Colonic mucosa (tissue), 4 donors: Measurements from ENCODE around the gene EML4. TPM values are rescaled to one million over a fixed set of nuclear protein-coding genes. Genes with fewer than 3 reads are reported as not detected.
A peak's percentile ranks its signal among the peaks of the same experiment; 100 is the strongest.

Source experiments
- DNase-seq: peaks from one replicate; pipeline ENCODE4 v3.0.0-alpha.2; 2020
- H3K27ac ChIP-seq: fragments of 200-600 bp; one replicate; pipeline ENCODE4 v1.8.0; 2021
- H3K27me3 ChIP-seq: fragments of 200-600 bp; one replicate; pipeline ENCODE4 v1.8.0; 2021
- H3K36me3 ChIP-seq: fragments of 200-600 bp; one replicate; pipeline ENCODE4 v1.8.0; 2021
- H3K4me1 ChIP-seq: fragments of 200-600 bp; one replicate; pipeline ENCODE4 v1.8.0; 2021; ENCODE audit warnings: mild to moderate bottlenecking
- H3K4me3 ChIP-seq: fragments of 200-600 bp; one replicate; pipeline ENCODE4 v1.8.0; 2021
- H3K9ac ChIP-seq, 2 donors: one replicate each; pipeline ENCODE4 v1.7.0; 2013; ENCODE audit warnings: control low read depth in 2 of 2, low read depth in 2 of 2, low read length in 2 of 2
- H3K9me3 ChIP-seq: fragments of 200-600 bp; one replicate; pipeline ENCODE4 v1.8.0; 2021
- intact Hi-C: fragments of 100-400 bp; cut with DNase I; formaldehyde crosslinking; loops from one replicate; pipeline ENCODE4 v1.14.1; 2022
- total RNA-seq, 2 donors: library from RNA; stranded (reverse); fragmentation: NEBNext Ultra II Directional in 1 of 2; extraction: Animal tissue kit (Norgen Biotek cat#: 25700) in 1 of 2; gene quantifications; one replicate each; pipeline ENCODE4 v1.2.1, GENCODE V29; 2021
- TF ChIP-seq, protein P1 (sequence below): fragments of 200-600 bp; IDR thresholded peaks from one replicate; pipeline ENCODE4 v1.8.0; 2022; ENCODE audit warnings: antibody characterized with exemption, mild to moderate bottlenecking
- donor health status: healthy.
- donor health status: DM: no; HTN: no; CAD: no.
- donor health status: DM: no; HTN: no; CAD: no.

Gene EML4
- total RNA-seq, 2 donors from 2014 or later: 82.1 to 103 TPM

GRCh38 chr2:42141687-42142546, 27.2 kb upstream of the EML4 start:
- Histone ChIP-seq H3K9me3 (no peaks in the 10 kb centered on the region), H3K9ac (peak overlapping the region in 1 of 2 donors; percentile 40), H3K4me1 (peaks cover 13% of the 10 kb centered on the region), H3K4me3 (peak overlapping the region; percentile 14), H3K36me3 (no peaks in the 10 kb centered on the region), H3K27me3 (no peaks in the 10 kb centered on the region), H3K27ac (peak overlapping the region; percentile 52)
- DNase-seq: peak; percentile 76
- intact Hi-C loops: no loop called here
- TF ChIP-seq, protein P1, sequence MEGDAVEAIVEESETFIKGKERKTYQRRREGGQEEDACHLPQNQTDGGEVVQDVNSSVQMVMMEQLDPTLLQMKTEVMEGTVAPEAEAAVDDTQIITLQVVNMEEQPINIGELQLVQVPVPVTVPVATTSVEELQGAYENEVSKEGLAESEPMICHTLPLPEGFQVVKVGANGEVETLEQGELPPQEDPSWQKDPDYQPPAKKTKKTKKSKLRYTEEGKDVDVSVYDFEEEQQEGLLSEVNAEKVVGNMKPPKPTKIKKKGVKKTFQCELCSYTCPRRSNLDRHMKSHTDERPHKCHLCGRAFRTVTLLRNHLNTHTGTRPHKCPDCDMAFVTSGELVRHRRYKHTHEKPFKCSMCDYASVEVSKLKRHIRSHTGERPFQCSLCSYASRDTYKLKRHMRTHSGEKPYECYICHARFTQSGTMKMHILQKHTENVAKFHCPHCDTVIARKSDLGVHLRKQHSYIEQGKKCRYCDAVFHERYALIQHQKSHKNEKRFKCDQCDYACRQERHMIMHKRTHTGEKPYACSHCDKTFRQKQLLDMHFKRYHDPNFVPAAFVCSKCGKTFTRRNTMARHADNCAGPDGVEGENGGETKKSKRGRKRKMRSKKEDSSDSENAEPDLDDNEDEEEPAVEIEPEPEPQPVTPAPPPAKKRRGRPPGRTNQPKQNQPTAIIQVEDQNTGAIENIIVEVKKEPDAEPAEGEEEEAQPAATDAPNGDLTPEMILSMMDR: no peak

DNA sequence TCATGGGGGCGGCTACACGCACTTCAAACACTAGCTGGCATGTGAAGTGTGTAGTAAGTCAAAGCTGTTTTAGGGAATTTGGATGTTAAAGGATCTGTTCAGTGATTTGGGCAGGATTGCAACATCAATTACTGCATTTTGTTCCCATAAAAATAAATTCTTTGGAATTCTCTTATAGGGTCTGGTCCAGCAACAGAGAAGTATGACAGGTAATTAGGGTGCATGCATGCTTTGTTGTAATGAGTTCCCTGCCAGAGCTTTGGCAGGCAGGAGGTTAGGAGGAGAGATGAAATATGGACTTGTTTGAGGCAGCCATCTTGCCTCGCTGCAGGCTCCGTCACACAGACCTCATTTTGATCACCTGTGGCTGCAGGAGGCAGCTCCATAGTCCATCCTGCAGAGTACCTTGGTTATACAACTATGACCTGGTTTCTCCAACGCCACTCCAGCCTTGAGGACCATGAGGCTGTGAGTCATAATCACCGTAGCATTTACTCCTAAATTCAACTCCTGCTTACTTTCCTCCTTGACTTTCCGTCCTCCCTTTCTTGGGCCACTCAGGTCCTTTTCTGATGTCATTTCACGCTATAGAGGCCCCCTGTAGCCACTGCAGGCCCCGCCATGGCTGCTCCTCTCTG, 26.5 kb upstream of the EML4 start:
- Histone ChIP-seq H3K36me3 (no peaks in the 10 kb centered on the region), H3K4me1 (peaks cover 11% of the 10 kb centered on the region), H3K9ac (no peak overlapping the region), H3K27ac (no peak overlapping the region), H3K4me3 (no peak overlapping the region), H3K9me3 (no peaks in the 10 kb centered on the region), H3K27me3 (no peaks in the 10 kb centered on the region)
- TF ChIP-seq, protein P1: no peak
- intact Hi-C loops: no loop called here
- no peak for DNase-seq

DNA sequence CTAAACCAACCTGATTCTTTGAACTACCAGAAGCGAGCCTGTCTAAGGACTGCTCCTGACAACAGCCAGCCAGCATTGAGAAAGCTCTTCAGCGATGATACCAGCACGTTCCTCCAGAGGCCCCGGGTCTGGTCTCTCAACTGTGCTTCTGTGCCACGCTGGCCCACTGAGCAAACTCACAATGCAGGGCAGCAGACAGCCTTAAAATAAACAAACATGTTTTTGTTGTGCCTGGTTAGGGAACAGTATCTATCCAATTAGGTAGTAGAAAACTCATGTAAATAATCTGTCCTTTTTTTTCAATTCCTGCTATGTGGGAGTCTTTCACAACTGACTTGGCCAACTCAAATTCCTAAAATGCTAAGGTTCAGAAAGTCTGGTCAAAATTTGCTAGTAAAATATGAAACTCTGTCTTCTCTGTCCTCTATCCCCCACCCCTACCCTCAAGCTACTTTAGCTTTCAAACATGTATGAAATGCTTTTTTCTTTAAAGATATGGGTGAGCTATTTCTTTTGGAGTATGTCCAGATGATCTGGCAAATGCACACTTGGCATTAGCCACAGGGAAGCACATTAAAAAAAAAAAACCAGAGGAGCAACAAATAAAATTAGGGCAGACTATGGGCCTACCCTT, 21.4 kb upstream of the EML4 start:
- TF ChIP-seq, protein P1: no peak
- H3K27ac ChIP-seq: no peak overlapping the region
- H3K9me3 ChIP-seq: no peaks in the 10 kb centered on the region
- no peaks in the 10 kb centered on the region for H3K4me1 ChIP-seq
- H3K27me3 ChIP-seq: no peaks in the 10 kb centered on the region
- H3K9ac ChIP-seq: no peak overlapping the region
- H3K36me3 ChIP-seq: no peaks in the 10 kb centered on the region
- intact Hi-C loops: no loop called here
- H3K4me3 ChIP-seq: no peak overlapping the region
- DNase-seq: no peak

DNA sequence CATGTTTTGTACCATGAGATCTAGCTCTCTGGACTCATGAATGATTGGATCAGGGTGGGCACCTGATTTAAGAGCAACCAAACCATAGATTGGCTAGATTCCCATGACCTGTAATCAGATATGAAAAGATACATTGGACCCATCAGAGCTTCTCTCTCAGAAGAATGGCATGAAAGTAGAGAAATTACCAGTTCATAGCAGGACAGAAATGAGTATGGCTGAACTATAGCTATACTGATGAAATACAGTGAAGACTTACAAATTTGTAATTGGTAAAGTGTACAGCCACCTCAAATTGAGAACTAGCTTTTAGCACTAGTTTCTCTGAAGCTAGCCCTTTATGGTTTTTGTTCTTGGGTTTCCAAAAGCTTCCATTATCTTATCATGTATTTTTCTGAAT, 19.0 kb upstream of the EML4 start:
- no peak overlapping the region for H3K27ac ChIP-seq
- H3K36me3 ChIP-seq: no peaks in the 10 kb centered on the region
- TF ChIP-seq, protein P1: no peak

DNA sequence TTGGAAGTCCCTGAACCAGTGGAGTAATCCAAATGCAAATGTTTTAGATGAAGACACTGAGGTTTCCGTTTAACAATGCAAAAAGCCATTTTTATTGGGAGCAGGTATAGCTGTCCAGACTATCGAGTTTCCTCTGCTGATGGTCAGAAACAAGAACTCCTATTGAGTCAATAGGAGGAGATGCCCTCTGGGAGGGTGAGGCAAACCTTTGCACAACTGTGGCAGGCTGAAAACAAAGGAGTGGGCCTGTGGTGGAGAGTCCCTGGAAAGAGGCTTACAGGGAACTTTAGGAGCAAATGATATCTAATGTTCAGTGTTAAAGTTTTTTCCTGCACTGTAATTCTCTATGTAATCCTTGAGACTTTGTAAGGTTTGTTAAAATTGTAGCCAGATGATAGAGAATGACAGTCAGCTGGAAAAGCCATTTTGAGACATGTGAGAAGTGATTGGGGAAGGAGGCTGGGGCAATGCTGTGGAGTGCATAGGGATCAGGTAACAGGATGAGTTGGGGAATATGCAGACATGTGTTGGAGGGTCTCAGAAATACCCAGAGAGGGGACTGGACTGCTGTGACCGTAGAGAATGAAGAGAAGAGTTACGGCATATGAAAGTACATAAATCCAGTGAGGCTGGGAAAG, 15.1 kb upstream of the EML4 start:
- TF ChIP-seq, protein P1: no peak
- no peak overlapping the region for H3K4me3 ChIP-seq
- no peak overlapping the region for H3K27ac ChIP-seq
- no peaks in the 10 kb centered on the region for H3K4me1 ChIP-seq
- intact Hi-C loops: no loop called here
- H3K9ac ChIP-seq: no peak overlapping the region
- no peak for DNase-seq
- H3K9me3 ChIP-seq: no peaks in the 10 kb centered on the region
- no peaks in the 10 kb centered on the region for H3K36me3 ChIP-seq
- no peaks in the 10 kb centered on the region for H3K27me3 ChIP-seq

More for the DNA sequence above, 19.0 kb upstream of the EML4 start:
- no peaks in the 10 kb centered on the region for H3K27me3 ChIP-seq
- no peaks in the 10 kb centered on the region for H3K9me3 ChIP-seq
- H3K4me1 ChIP-seq: no peaks in the 10 kb centered on the region
- no peak for DNase-seq
- intact Hi-C loops: no loop called here
- H3K9ac ChIP-seq: no peak overlapping the region
- H3K4me3 ChIP-seq: no peak overlapping the region
